Measurements from ENCODE around the gene MISP. TPM values are rescaled to one million over a fixed set of nuclear protein-coding genes. Genes with fewer than 3 reads are reported as not detected.
"Not testable (repeated sequence)": the region's sequence is repeated elsewhere in the genome, so short reads cannot be mapped to it uniquely, and the experiment has no call there.

MISP gene
- total RNA-seq, 1 donor from 2014 or later: not detected

- no peak for DNase-seq
Observed at GRCh38 chr19:723714-724113, 27.2 kb upstream of the MISP start.

- DNase-seq: no peak
Observed at GRCh38 chr19:725461-726089, 25.3 kb upstream of the MISP start.

GRCh38 chr19:726993-727956 lies 23.6 kb upstream of the MISP start:
- no peak for DNase-seq

- DNase-seq: no peak
Observed at GRCh38 chr19:728011-728410, 22.9 kb upstream of the MISP start.

GRCh38 chr19:729564-729963 lies 21.3 kb upstream of the MISP start:
- DNase-seq: not testable (repeated sequence)

- no peak for DNase-seq
Observed at GRCh38 chr19:729965-730668, 20.8 kb upstream of the MISP start.

- no peak for DNase-seq
Observed at GRCh38 chr19:731000-731399, 19.9 kb upstream of the MISP start.

GRCh38 chr19:732148-733069 lies 18.5 kb upstream of the MISP start:
- DNase-seq: no peak

GRCh38 chr19:734716-735115 lies 16.2 kb upstream of the MISP start:
- DNase-seq: no peak

GRCh38 chr19:736125-736524 lies 14.8 kb upstream of the MISP start:
- no peak for DNase-seq

GRCh38 chr19:737591-738093 lies 13.3 kb upstream of the MISP start:
- DNase-seq: no peak

- DNase-seq: no peak
Observed at GRCh38 chr19:738509-739128, 12.3 kb upstream of the MISP start.

GRCh38 chr19:739998-740715 lies 10.8 kb upstream of the MISP start:
- DNase-seq: no peak

GRCh38 chr19:740816-741505 lies 10.0 kb upstream of the MISP start:
- DNase-seq: not testable (repeated sequence)

- DNase-seq: no peak
Observed at GRCh38 chr19:741506-742131, 9.3 kb upstream of the MISP start.

- no peak for DNase-seq
Observed at GRCh38 chr19:742540-743075, 8.3 kb upstream of the MISP start.

- no peak for DNase-seq
Observed at GRCh38 chr19:743168-743687, 7.7 kb upstream of the MISP start.

GRCh38 chr19:745138-745537 lies 5.8 kb upstream of the MISP start:
- DNase-seq: not testable (repeated sequence)
